B cell (primary cell): Measurements from ENCODE around the gene STUM. TPM values are rescaled to one million over a fixed set of nuclear protein-coding genes. Genes with fewer than 3 reads are reported as not detected.

Experiments used
- ATAC-seq: fragments of 200-7000 bp; cut with Tn5 transposase; one replicate; pipeline ENCODE4 v1.10.0; 2021; ENCODE audit warnings: low read depth, mild to moderate bottlenecking, moderate number of reproducible peaks, moderate library complexity
- CTCF ChIA-PET: fragments of 350-600 bp; sonication (Branson Sonifier 250); formaldehyde crosslinking; loops from one replicate; lab custom pipeline; 2021; ENCODE audit warnings: antibody characterized with exemption, inconsistent platforms; lab: Charles Lee
- POLR2A ChIA-PET: fragments of 350-600 bp; sonication (Branson Sonifier 250); formaldehyde crosslinking; loops from one replicate; lab custom pipeline; 2021; ENCODE audit warnings: antibody characterized with exemption; lab: Charles Lee
- DNase-seq: peaks from one replicate; pipeline ENCODE4 v3.0.0; 2013
- H2AFZ ChIP-seq: 2 replicates; pipeline ENCODE4 v1.6.1; 2012; ENCODE audit warnings: mild to moderate bottlenecking, low read depth, low read length; ENCODE audit not compliant: insufficient read depth, poor library complexity, severe bottlenecking
- H3K27ac ChIP-seq, 2 donors: 1 replicate in 1 of 2; 2 replicates in 1 of 2; pipeline ENCODE4 v1.5.1; 2012 to 2013; ENCODE audit warnings: low read length in 2 of 2, mild to moderate bottlenecking in 2 of 2, moderate library complexity in 1 of 2
- H3K27me3 ChIP-seq, 4 experiments: fragments of 200-600 bp in 1 of 4; sonication (generic) in 1 of 4; replicated peaks in 1 of 4; 1 replicate in 2 of 4; 2 replicates in 2 of 4; pipeline versions ENCODE4 v1.6.1 to v1.7.0; 2013 to 2016; ENCODE audit warnings: low read length in 3 of 4, mild to moderate bottlenecking in 2 of 4, mixed read lengths in 1 of 4, moderate library complexity in 1 of 4; ENCODE audit not compliant: insufficient read depth in 4 of 4, control insufficient read depth in 3 of 4; ENCODE audit errors: control extremely low read depth in 1 of 4
- H3K36me3 ChIP-seq, 2 experiments: replicated peaks in 1 of 2; 1 replicate in 1 of 2; 2 replicates in 1 of 2; pipeline versions ENCODE4 v1.6.1 to v1.7.1; 2013; ENCODE audit warnings: low read length in 1 of 2; ENCODE audit not compliant: insufficient read depth in 2 of 2, control insufficient read depth in 1 of 2; ENCODE audit errors: control extremely low read depth in 1 of 2, extremely low read depth in 1 of 2
- H3K4me1 ChIP-seq, 2 donors: fragments of 200-600 bp in 1 of 2; sonication (generic) in 1 of 2; 1 replicate in 1 of 2; 2 replicates in 1 of 2; pipeline versions ENCODE4 v1.5.1 to v1.6.1; 2013 to 2017; ENCODE audit warnings: low read length in 2 of 2; ENCODE audit not compliant: control insufficient read depth in 2 of 2, insufficient read depth in 2 of 2
- H3K4me2 ChIP-seq: replicated peaks from 2 replicates; pipeline ENCODE3; 2012; ENCODE audit warnings: mild to moderate bottlenecking, low read depth, low read length; ENCODE audit not compliant: poor library complexity, severe bottlenecking
- H3K4me3 ChIP-seq, 5 experiments: fragments of 200-600 bp in 1 of 5; sonication (generic) in 1 of 5; 1 replicate in 3 of 5; 2 replicates in 2 of 5; pipeline versions ENCODE4 v1.5.1 to v1.7.0; 2011 to 2016; ENCODE audit warnings: low read length in 4 of 5, mild to moderate bottlenecking in 4 of 5, low read depth in 2 of 5, control low read depth in 1 of 5, moderate library complexity in 1 of 5; ENCODE audit not compliant: insufficient read depth in 1 of 5; ENCODE audit errors: control extremely low read depth in 1 of 5, extremely low read depth in 1 of 5
- H3K79me2 ChIP-seq: fragments of 200-600 bp; sonication (generic); one replicate; pipeline ENCODE4 v1.6.0; 2016; ENCODE audit warnings: low read length; ENCODE audit not compliant: control insufficient read depth, insufficient read depth
- H3K9ac ChIP-seq: fragments of 200-600 bp; sonication (generic); 2 replicates; pipeline ENCODE4 v1.6.1; 2017; ENCODE audit warnings: mild to moderate bottlenecking, low read length, moderate library complexity
- H3K9me3 ChIP-seq, 3 donors: one replicate each; pipeline versions ENCODE4 v1.6.1 to v1.7.1; 2013; ENCODE audit warnings: low read length in 2 of 3; ENCODE audit not compliant: control insufficient read depth in 2 of 3, insufficient read depth in 1 of 3; ENCODE audit errors: control extremely low read depth in 1 of 3
- H4K20me1 ChIP-seq: 2 replicates; pipeline ENCODE4 v1.6.0; 2012; ENCODE audit warnings: mild to moderate bottlenecking, low read length; ENCODE audit not compliant: insufficient read depth, control insufficient read depth, poor library complexity, severe bottlenecking
- H3K27ac Mint-ChIP-seq: one replicate; pipeline ENCODE4 v1.8.0; 2021; ENCODE audit warnings: mixed read lengths
- H3K27me3 Mint-ChIP-seq: one replicate; pipeline ENCODE4 v1.8.0; 2021; ENCODE audit warnings: mixed read lengths
- H3K4me1 Mint-ChIP-seq: one replicate; pipeline ENCODE4 v1.8.0; 2021; ENCODE audit warnings: mixed read lengths
- H3K4me3 Mint-ChIP-seq: one replicate; pipeline ENCODE4 v1.8.0; 2021; ENCODE audit warnings: mixed read lengths
- H3K9me3 Mint-ChIP-seq: one replicate; pipeline ENCODE4 v1.8.0; 2022; ENCODE audit warnings: mixed read lengths; ENCODE audit not compliant: insufficient read depth
- EZH2 ChIP-seq: IDR thresholded peaks from 2 replicates; pipeline ENCODE4 v1.6.1; 2012; ENCODE audit warnings: borderline replicate concordance, low read depth, mild to moderate bottlenecking, moderate library complexity, low read length; ENCODE audit not compliant: insufficient read depth, poor library complexity, severe bottlenecking
- WGBS: methylation state at CpG from one replicate; pipeline ENCODE4 v1.1.5; 2013; ENCODE audit warnings: missing lambda C conversion rate; ENCODE audit not compliant: insufficient coverage; 5-methylcytosine and 5-hydroxymethylcytosine counted together
- intact Hi-C: fragments of 100-400 bp; cut with micrococcal nuclease; formaldehyde crosslinking; loops from one replicate; pipeline ENCODE4 v1.10.0; 2022
- polyA plus RNA-seq: library from polyadenylated mRNA; depleted of rRNA; stranded (reverse); fragments of >200 nt; gene quantifications from 2 replicates; pipeline ENCODE4 v1.2.3, GENCODE V29; 2012
- total RNA-seq, 2 donors: library from RNA; stranded (reverse); fragments of 120-200 nt in 1 of 2; gene quantifications; 1 replicate in 1 of 2; 2 replicates in 1 of 2; pipeline versions ENCODE4 v1.2.3 to v1.2.4, GENCODE V29; 2013 to 2022
- TF ChIP-seq, protein P1 (sequence below): fragments of 200-600 bp; IDR thresholded peaks from one replicate; pipeline ENCODE4 v1.8.0; 2022; ENCODE audit warnings: antibody characterized with exemption, mild to moderate bottlenecking

STUM gene
- total and polyA plus RNA-seq, 2 donors (not counting 1 experiment from before 2014, with no cell fraction given) = 0.12 to 0.69 TPM

DNA sequence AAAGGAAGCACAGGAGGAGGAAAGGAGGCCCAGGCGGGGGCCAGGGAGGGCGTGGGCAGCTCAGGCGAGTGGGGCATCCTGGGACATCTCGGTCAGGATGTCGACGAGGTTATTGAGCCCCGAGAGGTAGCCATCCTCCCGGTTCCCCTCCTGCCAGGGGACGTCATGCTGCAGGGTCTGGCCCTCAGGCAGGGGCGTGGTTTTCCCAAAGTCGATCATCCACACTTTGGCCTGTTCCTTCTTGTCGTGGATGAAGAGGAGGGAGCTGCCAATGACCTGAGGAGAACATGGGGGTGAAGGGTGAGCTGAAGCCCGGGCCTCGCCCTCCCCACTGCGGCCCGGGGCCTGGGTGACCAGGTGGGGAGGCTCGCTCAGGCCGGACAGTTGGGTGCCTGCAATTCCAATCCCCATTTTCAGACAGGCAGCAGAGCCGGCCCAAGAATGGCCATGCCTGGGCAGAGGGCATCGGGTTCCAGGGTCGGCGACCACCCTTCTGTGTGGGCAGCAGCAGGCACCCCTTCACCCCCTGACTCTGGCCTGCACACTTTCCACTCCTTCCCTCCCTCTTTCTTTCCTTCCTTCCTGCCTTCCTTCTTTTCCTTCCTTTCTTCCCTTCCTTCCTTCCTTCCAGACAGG, 86.2 kb downstream of the STUM start:
- Histone ChIP-seq H2AFZ (no peak overlapping the region), H3K9ac (no peak overlapping the region), H4K20me1 (peaks cover 3% of the 10 kb centered on the region), H3K79me2 (no peaks in the 10 kb centered on the region), H3K27me3 (no peaks in the 10 kb centered on the region), H3K4me2 (peak overlapping the region; percentile 56), H3K9me3 (no peaks in the 10 kb centered on the region), H3K27ac (peak overlapping the region in 1 of 2 donors; percentile 21), H3K36me3 (peaks cover 0 to 55% of the 10 kb centered on the region in 2 experiments), H3K4me1 (peaks cover 37 to 64% of the 10 kb centered on the region in 2 donors), H3K4me3 (no peak overlapping the region)
- H3K27ac Mint-ChIP-seq = peak overlapping the region; percentile 86
- ChIA-PET CTCF (interaction anchor here (1.0 to 16.3 kb wide), 24 partner anchors 8 to 213 kb away, joined by 3 to 278 read pairs (median 8); no protein-coding TSS in a partner anchor), POLR2A (interaction anchor here (0.6 to 2.5 kb wide), 2 partner anchors 53 to 98 kb away, joined by 3 to 8 read pairs; no protein-coding TSS in a partner anchor)
- H3K9me3 Mint-ChIP-seq = no peaks in the 10 kb centered on the region
- no peak for ATAC-seq
- 97% methylated on average over 19 of the region's 22 CpGs for WGBS
- TF ChIP-seq, protein P1, sequence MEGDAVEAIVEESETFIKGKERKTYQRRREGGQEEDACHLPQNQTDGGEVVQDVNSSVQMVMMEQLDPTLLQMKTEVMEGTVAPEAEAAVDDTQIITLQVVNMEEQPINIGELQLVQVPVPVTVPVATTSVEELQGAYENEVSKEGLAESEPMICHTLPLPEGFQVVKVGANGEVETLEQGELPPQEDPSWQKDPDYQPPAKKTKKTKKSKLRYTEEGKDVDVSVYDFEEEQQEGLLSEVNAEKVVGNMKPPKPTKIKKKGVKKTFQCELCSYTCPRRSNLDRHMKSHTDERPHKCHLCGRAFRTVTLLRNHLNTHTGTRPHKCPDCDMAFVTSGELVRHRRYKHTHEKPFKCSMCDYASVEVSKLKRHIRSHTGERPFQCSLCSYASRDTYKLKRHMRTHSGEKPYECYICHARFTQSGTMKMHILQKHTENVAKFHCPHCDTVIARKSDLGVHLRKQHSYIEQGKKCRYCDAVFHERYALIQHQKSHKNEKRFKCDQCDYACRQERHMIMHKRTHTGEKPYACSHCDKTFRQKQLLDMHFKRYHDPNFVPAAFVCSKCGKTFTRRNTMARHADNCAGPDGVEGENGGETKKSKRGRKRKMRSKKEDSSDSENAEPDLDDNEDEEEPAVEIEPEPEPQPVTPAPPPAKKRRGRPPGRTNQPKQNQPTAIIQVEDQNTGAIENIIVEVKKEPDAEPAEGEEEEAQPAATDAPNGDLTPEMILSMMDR = no peak
- TF ChIP-seq EZH2 = no peak
- intact Hi-C loops = loop anchor here (1.0 to 5.0 kb wide), 6 partner anchors 9 to 1103 kb away; partner anchors contain the start of genes JMJD4 and SNAP47
- H3K27me3 Mint-ChIP-seq = no peaks in the 10 kb centered on the region
- peak overlapping the region; percentile 32 for H3K4me3 Mint-ChIP-seq
- peaks cover 62% of the 10 kb centered on the region for H3K4me1 Mint-ChIP-seq
- DNase-seq = no peak

DNA sequence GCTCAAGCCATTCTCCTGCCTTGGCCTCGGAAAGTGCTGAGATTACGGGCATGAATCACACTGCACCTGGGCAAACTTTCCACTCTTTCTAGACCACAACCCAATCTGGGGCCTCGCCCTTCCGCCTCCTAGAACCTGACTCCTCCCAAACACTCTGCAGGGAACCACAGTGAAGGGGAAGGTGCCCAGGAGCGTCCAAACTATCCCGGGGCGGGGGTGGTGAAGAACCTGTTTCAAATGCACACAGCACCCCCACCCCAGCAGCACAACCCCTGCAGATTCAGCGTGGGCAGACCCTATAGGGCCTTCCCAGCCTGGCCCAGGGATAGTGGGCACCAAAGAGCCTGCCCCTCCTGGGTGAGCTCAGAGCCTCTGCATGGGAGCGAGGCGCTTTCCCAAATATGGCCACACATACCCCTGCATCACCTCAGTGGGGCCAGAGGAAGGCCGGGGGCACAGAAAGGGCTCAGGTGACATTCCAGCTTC, 86.9 kb downstream of the STUM start:
- CTCF ChIA-PET = interaction anchor here (0.8 to 16.3 kb wide), 18 partner anchors 9 to 191 kb away, joined by 3 to 278 read pairs (median 4); no protein-coding TSS in a partner anchor
- Histone ChIP-seq H3K79me2 (no peaks in the 10 kb centered on the region), H3K27me3 (no peaks in the 10 kb centered on the region), H2AFZ (no peak overlapping the region), H3K9ac (no peak overlapping the region), H3K4me2 (peak overlapping the region; percentile 22), H3K4me3 (no peak overlapping the region), H3K36me3 (peaks cover 0 to 57% of the 10 kb centered on the region in 2 experiments), H4K20me1 (peaks cover 8% of the 10 kb centered on the region), H3K9me3 (no peaks in the 10 kb centered on the region), H3K27ac (peak overlapping the region in 1 of 2 donors; percentile 39), H3K4me1 (peaks cover 43 to 71% of the 10 kb centered on the region in 2 donors)
- peak; percentile 19 for DNase-seq
- intact Hi-C loops = loop anchor here (2.0 kb wide), 1 partner anchor 41 kb away; no protein-coding TSS in a partner anchor
- no peak for ATAC-seq
- Mint-ChIP-seq H3K4me1 (peaks cover 68% of the 10 kb centered on the region), H3K27me3 (no peaks in the 10 kb centered on the region), H3K9me3 (no peaks in the 10 kb centered on the region), H3K27ac (peak overlapping the region; percentile 86), H3K4me3 (peak overlapping the region; percentile 32)
- TF ChIP-seq, protein P1 = no peak
- no peak for TF ChIP-seq EZH2
- WGBS = 82% methylated on average over 11 of the region's 11 CpGs
- POLR2A ChIA-PET = no interaction called here
